ENCODE results near the gene GCA. TPM values are rescaled to one million over a fixed set of nuclear protein-coding genes. Genes with fewer than 3 reads are reported as not detected.

The GCA gene, protein sequence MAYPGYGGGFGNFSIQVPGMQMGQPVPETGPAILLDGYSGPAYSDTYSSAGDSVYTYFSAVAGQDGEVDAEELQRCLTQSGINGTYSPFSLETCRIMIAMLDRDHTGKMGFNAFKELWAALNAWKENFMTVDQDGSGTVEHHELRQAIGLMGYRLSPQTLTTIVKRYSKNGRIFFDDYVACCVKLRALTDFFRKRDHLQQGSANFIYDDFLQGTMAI
- polyA plus RNA-seq (2013, experiment 1 of 2) = 5.4 TPM
- polyA plus RNA-seq (2013, experiment 2 of 2) = 5.6 TPM

DNA sequence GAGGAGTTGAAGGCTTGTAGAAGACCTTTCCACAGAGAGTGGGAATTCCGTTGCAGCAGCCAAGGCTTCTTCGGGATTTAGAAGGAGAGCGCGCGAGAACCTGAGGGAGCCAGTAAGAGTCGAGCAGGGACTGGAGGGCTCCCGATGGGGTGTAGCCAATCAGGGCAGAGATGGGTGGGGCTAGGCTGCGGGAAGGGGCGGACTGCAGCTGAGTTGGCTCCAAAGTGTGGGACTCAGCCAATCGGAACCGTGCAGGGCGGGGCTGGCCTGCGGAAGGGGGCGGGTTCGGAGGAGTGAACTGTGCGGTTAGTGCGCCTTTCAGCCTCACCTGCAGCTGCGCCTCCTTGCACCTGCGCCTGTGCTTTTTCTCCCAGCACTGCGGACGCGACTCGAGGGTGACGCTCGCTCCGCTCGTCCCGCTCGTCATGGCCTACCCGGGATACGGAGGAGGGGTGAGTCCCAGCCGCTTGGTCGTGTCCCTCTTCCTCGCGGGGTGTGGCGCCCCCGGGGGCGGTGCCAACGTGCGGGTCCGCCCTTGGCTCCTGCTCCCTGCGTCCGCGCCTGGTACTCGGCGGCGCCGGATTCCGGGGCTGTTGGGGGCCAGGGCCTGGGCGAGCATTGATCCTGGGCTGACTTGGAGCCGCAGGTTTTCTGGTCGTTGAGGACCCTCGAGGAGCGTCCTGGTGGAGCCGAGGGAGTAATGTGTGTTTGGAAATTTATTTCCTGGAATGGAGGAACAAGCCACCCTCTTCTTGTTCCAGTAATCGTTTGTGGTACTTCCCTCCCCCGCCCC is at the start of gene GCA:
TSS of gene GCA (plus strand) at position 309 of the 793 bp plus-strand sequence. CDS start at position 426, 117 bp downstream.
- Histone ChIP-seq H3K79me1 (replicated peaks; ENCODE audit: low read length, poor library complexity, severe bottlenecking) (peaks cover 10% of the 10 kb centered on the region), H3K27me3 (ENCODE audit: control insufficient read depth in 1 of 2, insufficient read depth in 1 of 2, low read length in 2 of 2) (no peaks in the 10 kb centered on the region), H3K4me3 (ENCODE audit: insufficient read depth in 1 of 2, low read depth in 1 of 2, low read length in 2 of 2) (peak within 1 kb of the TSS; percentile 97 to 100), H3K4ac (ENCODE audit: low read depth in 1 of 2, low read length in 2 of 2) (no peak within 1 kb of the TSS), H2BK5ac (ENCODE audit: low read depth, low read length, poor library complexity, severe bottlenecking) (peak within 1 kb of the TSS; percentile 70), H3K4me1 (ENCODE audit: control insufficient read depth, insufficient read depth, low read depth, low read length) (peaks cover 2% of the 10 kb centered on the region), H3K14ac (ENCODE audit: low read length in 2 of 2) (peak within 1 kb of the TSS in 1 of 2 experiments; percentile 57), H2AFZ (ENCODE audit: low read depth, low read length) (peak within 1 kb of the TSS; percentile 99), H3K18ac (ENCODE audit: low read depth in 1 of 2, low read length in 2 of 2) (peak within 1 kb of the TSS; percentile 71 to 79), H2BK15ac (ENCODE audit: low read depth, poor library complexity, severe bottlenecking) (peak within 1 kb of the TSS; percentile 69), H4K8ac (ENCODE audit: low read length) (peak within 1 kb of the TSS; percentile 97), H3K4me2 (ENCODE audit: low read length, poor library complexity, severe bottlenecking) (peak within 1 kb of the TSS; percentile 78), H2BK120ac (ENCODE audit: low read depth, low read length) (no peak within 1 kb of the TSS), H3K9me3 (ENCODE audit: control insufficient read depth, low read length) (no peaks in the 10 kb centered on the region), H3K27ac (ENCODE audit: low read length, poor library complexity, severe bottlenecking) (peak within 1 kb of the TSS; percentile 86), H2BK12ac (ENCODE audit: low read length in 2 of 2) (peak within 1 kb of the TSS in 1 of 2 experiments; percentile 83), H4K91ac (ENCODE audit: low read length) (peak within 1 kb of the TSS; percentile 95), H3K36me3 (ENCODE audit: control insufficient read depth in 1 of 2, insufficient read depth in 2 of 2, low read depth in 1 of 2, low read length in 2 of 2) (no peaks in the 10 kb centered on the region), H2AK5ac (ENCODE audit: low read length, severe bottlenecking) (no peak within 1 kb of the TSS), H3K9ac (ENCODE audit: low read length) (peak within 1 kb of the TSS; percentile 87), H3K23ac (ENCODE audit: low read length in 2 of 2) (no peak within 1 kb of the TSS)
- WGBS = under 1% methylated on average over 37 of the region's 57 CpGs
- peak; percentile 97 for DNase-seq

- Histone ChIP-seq H3K4me3 (ENCODE audit: insufficient read depth in 1 of 2, low read depth in 1 of 2, low read length in 2 of 2) (no peak overlapping the region), H3K36me3 (ENCODE audit: control insufficient read depth in 1 of 2, insufficient read depth in 2 of 2, low read depth in 1 of 2, low read length in 2 of 2) (no peaks in the 10 kb centered on the region), H3K27me3 (ENCODE audit: control insufficient read depth in 1 of 2, insufficient read depth in 1 of 2, low read length in 2 of 2) (no peaks in the 10 kb centered on the region), H3K9me3 (ENCODE audit: control insufficient read depth, low read length) (no peaks in the 10 kb centered on the region), H2BK15ac (ENCODE audit: low read depth, poor library complexity, severe bottlenecking) (no peak overlapping the region), H3K79me1 (replicated peaks; ENCODE audit: low read length, poor library complexity, severe bottlenecking) (no peaks in the 10 kb centered on the region), H3K4ac (ENCODE audit: low read depth in 1 of 2, low read length in 2 of 2) (no peak overlapping the region), H3K23ac (ENCODE audit: low read length in 2 of 2) (no peak overlapping the region), H2BK5ac (ENCODE audit: low read depth, low read length, poor library complexity, severe bottlenecking) (no peak overlapping the region), H3K4me1 (ENCODE audit: control insufficient read depth, insufficient read depth, low read depth, low read length) (no peaks in the 10 kb centered on the region), H2BK12ac (ENCODE audit: low read length in 2 of 2) (no peak overlapping the region), H3K9ac (ENCODE audit: low read length) (no peak overlapping the region), H2AFZ (ENCODE audit: low read depth, low read length) (no peak overlapping the region), H2BK120ac (ENCODE audit: low read depth, low read length) (no peak overlapping the region), H3K18ac (ENCODE audit: low read depth in 1 of 2, low read length in 2 of 2) (no peak overlapping the region), H4K8ac (ENCODE audit: low read length) (no peak overlapping the region), H2AK5ac (ENCODE audit: low read length, severe bottlenecking) (no peak overlapping the region), H3K14ac (ENCODE audit: low read length in 2 of 2) (no peak overlapping the region), H4K91ac (ENCODE audit: low read length) (no peak overlapping the region), H3K4me2 (ENCODE audit: low read length, poor library complexity, severe bottlenecking) (no peak overlapping the region), H3K27ac (ENCODE audit: low read length, poor library complexity, severe bottlenecking) (no peak overlapping the region)
- 100% methylated on average over 1 of the region's 2 CpGs for WGBS
- peak; percentile 22 for DNase-seq
These were observed 48.9 kb upstream of the GCA start for GRCh38 chr2:162295009-162295408.

- H3K14ac ChIP-seq (ENCODE audit: low read length in 2 of 2) = no peak overlapping the region
- no peak overlapping the region for H3K18ac ChIP-seq (ENCODE audit: low read depth in 1 of 2, low read length in 2 of 2)
- H3K9ac ChIP-seq (ENCODE audit: low read length) = peak overlapping the region; percentile 65
- no peak overlapping the region for H4K8ac ChIP-seq (ENCODE audit: low read length)
- H2BK12ac ChIP-seq (ENCODE audit: low read length in 2 of 2) = no peak overlapping the region
- H3K27ac ChIP-seq (ENCODE audit: low read length, poor library complexity, severe bottlenecking) = no peak overlapping the region
- peak; percentile 81 for DNase-seq
- H2BK120ac ChIP-seq (ENCODE audit: low read depth, low read length) = no peak overlapping the region
- no peaks in the 10 kb centered on the region for H3K9me3 ChIP-seq (ENCODE audit: control insufficient read depth, low read length)
- WGBS = 66% methylated on average over 5 of the region's 5 CpGs
- no peaks in the 10 kb centered on the region for H3K27me3 ChIP-seq (ENCODE audit: control insufficient read depth in 1 of 2, insufficient read depth in 1 of 2, low read length in 2 of 2)
- no peak overlapping the region for H4K91ac ChIP-seq (ENCODE audit: low read length)
- no peak overlapping the region for H3K4me2 ChIP-seq (ENCODE audit: low read length, poor library complexity, severe bottlenecking)
- no peak overlapping the region for H2BK15ac ChIP-seq (ENCODE audit: low read depth, poor library complexity, severe bottlenecking)
- no peak overlapping the region for H2BK5ac ChIP-seq (ENCODE audit: low read depth, low read length, poor library complexity, severe bottlenecking)
- H2AK5ac ChIP-seq (ENCODE audit: low read length, severe bottlenecking) = no peak overlapping the region
- no peak overlapping the region for H3K4ac ChIP-seq (ENCODE audit: low read depth in 1 of 2, low read length in 2 of 2)
- H3K23ac ChIP-seq (ENCODE audit: low read length in 2 of 2) = no peak overlapping the region
- H3K79me1 ChIP-seq (replicated peaks; ENCODE audit: low read length, poor library complexity, severe bottlenecking) = no peaks in the 10 kb centered on the region
- H2AFZ ChIP-seq (ENCODE audit: low read depth, low read length) = no peak overlapping the region
- H3K36me3 ChIP-seq (ENCODE audit: control insufficient read depth in 1 of 2, insufficient read depth in 2 of 2, low read depth in 1 of 2, low read length in 2 of 2) = no peaks in the 10 kb centered on the region
- H3K4me1 ChIP-seq (ENCODE audit: control insufficient read depth, insufficient read depth, low read depth, low read length) = no peaks in the 10 kb centered on the region
- H3K4me3 ChIP-seq (ENCODE audit: insufficient read depth in 1 of 2, low read depth in 1 of 2, low read length in 2 of 2) = no peak overlapping the region
These were observed 45.9 kb upstream of the GCA start for GRCh38 chr2:162297925-162298552.

Measured in mesenchymal stem cell (in vitro differentiated cells and primary cell).